Thymus (tissue), 11 donors: ENCODE results near the gene CDC42BPB. TPM values are rescaled to one million over a fixed set of nuclear protein-coding genes. Genes with fewer than 3 reads are reported as not detected.

ENCODE experiments used
- DNase-seq, 9 donors: peaks; one replicate each; pipeline ENCODE4 v3.0.0-alpha.2; 2013; ENCODE audit warnings: low spot score in 9 of 9, low read depth in 6 of 9, missing footprints in 1 of 9
- H3K27ac ChIP-seq, 2 donors: one replicate each; pipeline ENCODE4 v1.5.1; 2013; ENCODE audit warnings: control low read depth in 1 of 2, low read depth in 1 of 2, low read length in 1 of 2, mild to moderate bottlenecking in 1 of 2, moderate library complexity in 1 of 2
- H3K27me3 ChIP-seq, 2 donors: one replicate each; pipeline ENCODE4 v1.5.1; 2013; ENCODE audit warnings: low read length in 1 of 2; ENCODE audit not compliant: control insufficient read depth in 2 of 2, insufficient read depth in 1 of 2
- H3K36me3 ChIP-seq, 2 donors: one replicate each; pipeline ENCODE4 v1.5.1; 2013; ENCODE audit warnings: low read length in 1 of 2, mild to moderate bottlenecking in 1 of 2, moderate library complexity in 1 of 2; ENCODE audit not compliant: control insufficient read depth in 2 of 2, insufficient read depth in 2 of 2
- H3K4me1 ChIP-seq, 2 donors: one replicate each; pipeline ENCODE4 v1.5.1; 2013; ENCODE audit warnings: low read length in 2 of 2; ENCODE audit not compliant: control insufficient read depth in 2 of 2, insufficient read depth in 2 of 2
- H3K4me3 ChIP-seq, 2 donors: one replicate each; pipeline ENCODE4 v1.5.1; 2013; ENCODE audit warnings: low read length in 2 of 2, control low read depth in 1 of 2, mild to moderate bottlenecking in 1 of 2
- H3K9me3 ChIP-seq, 2 donors: one replicate each; pipeline ENCODE4 v1.5.1; 2013; ENCODE audit warnings: low read length in 1 of 2, mild to moderate bottlenecking in 1 of 2; ENCODE audit not compliant: control insufficient read depth in 2 of 2, insufficient read depth in 1 of 2
- WGBS: extraction: QIAGEN DNeasy Blood & Tissue Kit; methylation state at CpG from one replicate; pipeline ENCODE4 v1.1.7; 2013; 5-methylcytosine and 5-hydroxymethylcytosine counted together
- polyA plus RNA-seq: library from polyadenylated mRNA; stranded (reverse); fragments of 200-250 nt; gene quantifications from one replicate; pipeline ENCODE4 v1.2.3, GENCODE V29; 2013
- total RNA-seq: library from RNA; stranded (reverse); fragments of 120-200 nt; gene quantifications from one replicate; pipeline ENCODE4 v1.2.4, GENCODE V29; 2013
- donor health status: healthy.

The CDC42BPB gene
- total and polyA plus RNA-seq, 2 donors, result 7.6 to 16.3 TPM

DNA sequence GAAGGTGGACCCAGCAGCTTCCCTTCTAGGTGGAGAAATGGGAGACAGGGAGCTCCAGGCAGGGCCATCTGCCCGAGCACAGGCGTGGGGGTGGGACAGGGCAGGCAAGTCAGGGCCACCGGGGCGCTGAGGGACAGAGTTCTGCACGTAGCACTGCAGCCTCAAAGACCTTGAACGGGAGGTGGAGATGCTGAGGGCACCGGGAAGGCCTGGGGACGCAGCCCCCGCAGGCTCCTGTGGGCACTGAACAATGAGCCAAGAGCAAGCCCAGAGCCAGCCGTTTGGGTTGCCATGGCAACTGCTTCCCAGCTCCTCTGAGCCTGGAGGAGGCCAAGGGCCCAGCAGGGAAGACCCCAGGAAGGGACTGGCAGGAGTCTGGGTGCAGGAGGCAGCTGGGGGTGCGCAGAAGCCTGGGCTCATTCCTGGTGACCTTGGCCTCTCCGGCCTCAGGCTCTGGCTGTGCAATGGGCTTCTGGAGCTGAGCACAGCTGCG is 30.0 kb upstream of the CDC42BPB start:
- H3K4me1 ChIP-seq, result peaks cover 5 to 12% of the 10 kb centered on the region in 2 donors
- no peak overlapping the region for H3K4me3 ChIP-seq
- DNase-seq, result no peak
- WGBS, result 88% methylated on average over 13 of the region's 13 CpGs
- no peaks in the 10 kb centered on the region for H3K9me3 ChIP-seq
- H3K27me3 ChIP-seq, result peaks cover 21 to 80% of the 10 kb centered on the region in 2 donors
- no peak overlapping the region for H3K27ac ChIP-seq
- H3K36me3 ChIP-seq, result no peaks in the 10 kb centered on the region

GRCh38 chr14:103086771-103087342 is 29.5 kb upstream of the CDC42BPB start:
- H3K9me3 ChIP-seq, result no peaks in the 10 kb centered on the region
- H3K27ac ChIP-seq, result no peak overlapping the region
- H3K4me1 ChIP-seq, result peaks cover 5 to 8% of the 10 kb centered on the region in 2 donors
- H3K27me3 ChIP-seq, result peaks cover 21 to 77% of the 10 kb centered on the region in 2 donors
- no peaks in the 10 kb centered on the region for H3K36me3 ChIP-seq
- 89% methylated on average over 8 of the region's 8 CpGs for WGBS
- no peak overlapping the region for H3K4me3 ChIP-seq
- no peak for DNase-seq

DNA sequence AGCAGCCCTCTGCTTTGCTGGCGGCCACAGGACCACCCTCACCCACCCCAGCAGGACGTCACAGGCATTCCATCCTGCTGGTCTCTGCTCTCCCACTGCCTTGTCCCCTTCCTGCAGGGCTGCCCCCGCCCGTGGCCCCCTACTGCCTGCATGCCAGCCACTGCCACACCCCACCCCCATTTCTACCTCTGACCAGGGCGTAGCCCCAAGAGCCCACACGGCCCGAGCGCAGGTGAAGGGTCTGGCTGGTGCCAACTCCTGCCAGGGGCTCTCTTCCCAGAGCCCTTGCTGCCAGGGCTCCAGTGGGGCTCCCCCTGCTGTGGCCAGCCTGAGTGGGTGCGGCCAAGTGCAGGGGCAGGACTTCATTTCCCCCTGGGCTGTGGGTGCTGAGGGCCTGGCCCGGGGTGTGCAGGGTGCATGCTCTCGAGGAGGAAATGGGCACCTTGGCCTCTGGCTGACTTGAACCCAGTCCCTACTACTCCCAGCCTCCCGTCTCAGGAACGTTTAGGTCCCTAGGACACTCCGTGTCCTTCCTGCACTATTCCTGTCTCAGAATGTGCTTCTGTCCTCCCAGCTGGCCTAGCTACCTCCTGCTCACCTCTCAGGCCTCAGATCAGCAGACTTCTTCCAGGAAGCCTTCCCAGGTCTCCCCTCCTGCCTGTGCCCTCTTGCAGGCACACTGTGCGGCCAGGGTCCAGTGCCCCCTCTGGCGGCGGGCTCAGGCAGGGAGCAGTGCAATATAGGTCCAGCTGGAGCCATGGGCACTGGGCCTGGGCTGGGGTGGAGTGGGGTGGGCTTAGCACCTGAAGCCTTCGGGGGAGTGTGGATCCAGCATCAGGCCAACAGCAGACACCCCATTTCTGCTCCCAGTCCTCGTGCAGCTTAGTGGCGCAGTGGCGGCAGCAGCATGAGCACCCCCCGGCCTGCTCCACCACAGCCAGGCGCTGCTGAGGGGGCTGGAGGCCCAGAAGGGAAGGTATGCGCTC is 28.1 kb upstream of the CDC42BPB start:
- H3K27me3 ChIP-seq, result peaks cover 16 to 64% of the 10 kb centered on the region in 2 donors
- DNase-seq, result no peak
- H3K36me3 ChIP-seq, result no peaks in the 10 kb centered on the region
- H3K4me3 ChIP-seq, result no peak overlapping the region
- H3K4me1 ChIP-seq, result no peaks in the 10 kb centered on the region
- H3K27ac ChIP-seq, result no peak overlapping the region
- WGBS, result 82% methylated on average over 24 of the region's 24 CpGs
- H3K9me3 ChIP-seq, result no peaks in the 10 kb centered on the region

- no peaks in the 10 kb centered on the region for H3K4me1 ChIP-seq
- 27% methylated on average over 61 of the region's 61 CpGs for WGBS
- DNase-seq, result no peak
- no peak within 1 kb of the TSS for H3K27ac ChIP-seq
- H3K4me3 ChIP-seq, result no peak within 1 kb of the TSS
- no peaks in the 10 kb centered on the region for H3K36me3 ChIP-seq
- H3K9me3 ChIP-seq, result no peaks in the 10 kb centered on the region
- peaks cover 16 to 57% of the 10 kb centered on the region in 2 donors for H3K27me3 ChIP-seq
Measured at GRCh38 chr14:103084021-103084919, 26.9 kb upstream of the CDC42BPB start, which contains the start of gene LBHD2. LBHD2 (plus strand) TSS chr14:103084210; CDS start chr14:103086013, 1,803 bp downstream.

DNA sequence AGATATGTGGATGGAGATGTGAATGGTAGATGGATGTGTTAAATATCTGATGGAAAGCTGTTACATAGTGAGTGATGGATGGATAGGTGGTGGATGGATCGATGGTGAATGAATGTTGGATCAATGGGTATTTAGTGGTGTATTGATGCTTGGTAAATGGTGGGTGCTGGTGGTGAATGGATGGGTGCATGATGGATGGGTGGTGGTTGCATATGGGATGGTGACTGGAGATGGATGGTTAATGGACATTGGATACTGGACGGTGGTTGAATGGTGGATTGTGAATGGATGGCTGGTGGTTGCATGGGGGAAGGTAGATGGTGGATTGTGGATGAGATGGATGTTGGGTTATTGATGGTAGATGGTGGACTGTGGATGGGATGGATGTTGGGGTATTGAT is 24.6 kb upstream of the CDC42BPB start:
- peaks cover 16 to 52% of the 10 kb centered on the region in 2 donors for H3K27me3 ChIP-seq
- no peak for DNase-seq
- 99% methylated on average over 2 of the region's 2 CpGs for WGBS
- H3K36me3 ChIP-seq, result no peaks in the 10 kb centered on the region
- no peak overlapping the region for H3K4me3 ChIP-seq
- H3K4me1 ChIP-seq, result no peaks in the 10 kb centered on the region
- H3K9me3 ChIP-seq, result no peaks in the 10 kb centered on the region
- no peak overlapping the region for H3K27ac ChIP-seq

- no peak for DNase-seq
- peaks cover 0 to 3% of the 10 kb centered on the region in 2 donors for H3K9me3 ChIP-seq
- no peak overlapping the region for H3K27ac ChIP-seq
- peaks cover 3 to 9% of the 10 kb centered on the region in 2 donors for H3K4me1 ChIP-seq
- H3K27me3 ChIP-seq, result peaks cover 17 to 59% of the 10 kb centered on the region in 2 donors
- no peak overlapping the region for H3K4me3 ChIP-seq
- no peaks in the 10 kb centered on the region for H3K36me3 ChIP-seq
- 93% methylated on average over 11 of the region's 11 CpGs for WGBS
Measured at GRCh38 chr14:103078860-103079587, 21.7 kb upstream of the CDC42BPB start.

- H3K9me3 ChIP-seq, result peaks cover 0 to 3% of the 10 kb centered on the region in 2 donors
- H3K36me3 ChIP-seq, result no peaks in the 10 kb centered on the region
- peak in 8 of 9 donors; percentile 38 to 81 (median 46) for DNase-seq
- H3K4me1 ChIP-seq, result peaks cover 3 to 9% of the 10 kb centered on the region in 2 donors
- WGBS, result 12% methylated on average over 9 of the region's 9 CpGs
- H3K4me3 ChIP-seq, result no peak overlapping the region
- H3K27me3 ChIP-seq, result peaks cover 14 to 59% of the 10 kb centered on the region in 2 donors
- no peak overlapping the region for H3K27ac ChIP-seq
Measured at GRCh38 chr14:103078420-103078749, 21.0 kb upstream of the CDC42BPB start.

DNA sequence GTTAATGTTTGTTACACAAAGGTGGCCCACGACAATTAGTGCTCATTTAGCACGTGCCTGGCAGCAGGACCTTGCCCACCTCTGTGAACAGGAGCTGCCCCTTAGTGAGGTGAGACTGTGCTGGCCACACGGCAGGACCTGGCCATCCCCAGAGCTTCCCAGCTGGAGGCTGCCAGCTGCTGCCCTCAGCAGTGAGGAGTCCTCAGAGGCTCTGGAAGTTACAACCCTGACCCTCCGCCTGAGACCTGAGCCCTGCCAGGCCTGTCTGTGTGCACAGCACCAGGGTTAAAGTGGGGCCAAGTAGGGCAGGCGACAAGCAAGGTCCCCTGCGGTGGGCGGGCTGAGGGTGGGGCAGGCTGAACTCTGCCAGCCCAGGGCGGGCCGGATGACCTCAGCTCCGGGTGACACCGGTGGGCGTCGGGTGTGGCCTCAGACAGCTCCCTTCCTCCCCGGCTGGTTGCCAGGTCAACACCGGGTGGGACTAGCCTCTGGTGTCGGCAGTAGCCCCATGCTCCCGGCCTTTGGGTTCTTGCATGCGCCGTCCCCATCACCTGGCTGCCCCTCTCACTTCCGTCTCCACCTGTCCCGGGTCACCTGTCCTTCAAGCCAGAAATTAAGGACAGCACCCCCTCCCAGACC is 17.5 kb upstream of the CDC42BPB start:
- Histone ChIP-seq H3K36me3 (no peaks in the 10 kb centered on the region), H3K27ac (no peak overlapping the region), H3K9me3 (peaks cover 0 to 3% of the 10 kb centered on the region in 2 donors), H3K4me1 (peaks cover 3 to 9% of the 10 kb centered on the region in 2 donors), H3K27me3 (peaks cover 10 to 60% of the 10 kb centered on the region in 2 donors), H3K4me3 (peak overlapping the region in 1 of 2 donors; percentile 28)
- 45% methylated on average over 21 of the region's 21 CpGs for WGBS
- DNase-seq, result no peak
